GM23338 (cell line): ENCODE measurements around the gene PAK1IP1. TPM values are rescaled to one million over a fixed set of nuclear protein-coding genes. Genes with fewer than 3 reads are reported as not detected.

Experiments used
- ATAC-seq: fragments of 200-7000 bp; cut with Tn5 transposase; 3 replicates; pipeline ENCODE4 v1.9.1; 2020
- DNase-seq: peaks from one replicate; pipeline ENCODE4 v3.0.0-alpha.2; 2015; ENCODE audit warnings: low spot score
- H2AFZ ChIP-seq: fragments of 200-600 bp; sonication (generic); 2 replicates; pipeline ENCODE4 v1.8.0; 2016; ENCODE audit warnings: antibody characterized with exemption, mild to moderate bottlenecking, moderate library complexity
- H3F3A ChIP-seq: fragments of 200-600 bp; sonication (generic); replicated peaks from 2 replicates; pipeline ENCODE4 v1.8.0; 2017; ENCODE audit warnings: antibody characterized with exemption, mixed run types, low read depth
- H3K27ac ChIP-seq: fragments of 200-600 bp; sonication (generic); 2 replicates; pipeline ENCODE4 v1.6.1; 2016; ENCODE audit warnings: low read depth
- H3K27me3 ChIP-seq: fragments of 200-600 bp; sonication (generic); 2 replicates; pipeline ENCODE4 v1.8.0; 2016; ENCODE audit warnings: mild to moderate bottlenecking, mixed run types, moderate library complexity; ENCODE audit not compliant: insufficient read depth
- H3K36me3 ChIP-seq: fragments of 200-600 bp; sonication (generic); 2 replicates; pipeline ENCODE4 v1.8.0; 2016; ENCODE audit warnings: mild to moderate bottlenecking; ENCODE audit not compliant: insufficient read depth
- H3K4me1 ChIP-seq: fragments of 200-600 bp; sonication (generic); 2 replicates; pipeline ENCODE4 v1.8.0; 2016; ENCODE audit warnings: mild to moderate bottlenecking, moderate library complexity; ENCODE audit not compliant: insufficient read depth
- H3K4me2 ChIP-seq: fragments of 200-600 bp; sonication (generic); 2 replicates; pipeline ENCODE4 v1.7.1; 2017; ENCODE audit warnings: mixed run types
- H3K4me3 ChIP-seq: fragments of 200-600 bp; sonication (generic); 2 replicates; pipeline ENCODE4 v1.6.1; 2016; ENCODE audit warnings: mixed run types
- H3K79me2 ChIP-seq: fragments of 200-600 bp; sonication (generic); replicated peaks from 2 replicates; pipeline ENCODE4 v1.8.0; 2017; ENCODE audit warnings: mild to moderate bottlenecking; ENCODE audit not compliant: insufficient read depth
- H3K9me2 ChIP-seq: fragments of 200-600 bp; sonication (generic); 2 replicates; pipeline ENCODE4 v1.8.0; 2017; ENCODE audit not compliant: insufficient read depth
- H4K20me1 ChIP-seq: fragments of 200-600 bp; sonication (generic); replicated peaks from 2 replicates; pipeline ENCODE4 v1.8.0; 2017; ENCODE audit warnings: mild to moderate bottlenecking; ENCODE audit not compliant: insufficient read depth
- H3K27ac Mint-ChIP-seq: 2 replicates; pipeline ENCODE4 v1.8.0; 2020; ENCODE audit warnings: inconsistent platforms, mild to moderate bottlenecking, moderate library complexity, mixed read lengths
- H3K27me3 Mint-ChIP-seq: 3 replicates; pipeline ENCODE4 v1.8.0; 2022; ENCODE audit warnings: low read depth, mild to moderate bottlenecking, moderate library complexity, mixed read lengths, inconsistent platforms; ENCODE audit not compliant: insufficient read depth, poor library complexity
- H3K36me3 Mint-ChIP-seq: 3 replicates; pipeline ENCODE4 v1.8.0; 2021; ENCODE audit warnings: low read depth, mild to moderate bottlenecking, inconsistent platforms, moderate library complexity, mixed read lengths
- H3K4me1 Mint-ChIP-seq: 3 replicates; pipeline ENCODE4 v1.8.0; 2020; ENCODE audit warnings: mild to moderate bottlenecking, inconsistent platforms, mixed read lengths
- H3K4me3 Mint-ChIP-seq: 3 replicates; pipeline ENCODE4 v1.8.0; 2021; ENCODE audit warnings: moderate library complexity, mild to moderate bottlenecking, inconsistent platforms, mixed read lengths
- H3K9me3 Mint-ChIP-seq: 3 replicates; pipeline ENCODE4 v1.8.0; 2020; ENCODE audit warnings: moderate library complexity, mild to moderate bottlenecking, inconsistent platforms, mixed read lengths
- CREB1 ChIP-seq: fragments of 250-450 bp; sonication (Bioruptor Pico); IDR thresholded peaks from 2 replicates; pipeline ENCODE4 v1.5.0; 2020; ENCODE audit warnings: low read depth, mild to moderate bottlenecking, moderate library complexity
- CTCF ChIP-seq, 2 experiments: fragments of 200-600 bp in 1 of 2; sonication (generic) in 1 of 2; conservative IDR thresholded peaks; 2 replicates each; pipeline versions ENCODE4 v1.5.1 to v1.6.1; 2016 to 2017; ENCODE audit warnings: antibody characterized with exemption in 2 of 2, low read depth in 2 of 2, mild to moderate bottlenecking in 2 of 2, moderate library complexity in 1 of 2
- ETS1 ChIP-seq: IDR thresholded peaks from 2 replicates; pipeline ENCODE4 v1.6.1; 2016; ENCODE audit warnings: antibody characterized with exemption
- EZH2 ChIP-seq: fragments of 200-600 bp; sonication (generic); IDR thresholded peaks from one replicate; pipeline ENCODE4 v1.8.0; 2017; ENCODE audit warnings: antibody characterized with exemption, mild to moderate bottlenecking, low read depth; ENCODE audit not compliant: unreplicated experiment
- EZH2phosphoT487 ChIP-seq: fragments of 200-600 bp; sonication (generic); IDR thresholded peaks from one replicate; pipeline ENCODE4 v1.8.1; 2018; ENCODE audit warnings: antibody characterized with exemption; ENCODE audit not compliant: unreplicated experiment
- JUNB ChIP-seq: IDR thresholded peaks from one replicate; pipeline ENCODE4 v1.6.1; 2016; ENCODE audit warnings: antibody characterized with exemption; ENCODE audit not compliant: unreplicated experiment
- NANOG ChIP-seq: IDR thresholded peaks from 2 replicates; pipeline ENCODE4 v1.6.1; 2016; ENCODE audit warnings: antibody characterized with exemption, borderline replicate concordance
- POLR2AphosphoS5 ChIP-seq: IDR thresholded peaks from 2 replicates; pipeline ENCODE4 v1.6.1; 2016; ENCODE audit warnings: antibody characterized with exemption, low read depth
- REST ChIP-seq: IDR thresholded peaks from one replicate; pipeline ENCODE4 v1.6.1; 2018; ENCODE audit warnings: antibody characterized with exemption; ENCODE audit not compliant: unreplicated experiment
- STAT1 ChIP-seq: IDR thresholded peaks from one replicate; pipeline ENCODE4 v1.6.1; 2016; ENCODE audit warnings: antibody characterized with exemption; ENCODE audit not compliant: unreplicated experiment
- ZNF114 ChIP-seq: fragments of 250-450 bp; sonication (Bioruptor Pico); IDR thresholded peaks from 2 replicates; pipeline ENCODE4 v1.5.0; 2020; ENCODE audit warnings: mild to moderate bottlenecking, moderate library complexity
- ZNF331 ChIP-seq: fragments of 250-450 bp; sonication (Bioruptor Pico); IDR thresholded peaks from 2 replicates; pipeline ENCODE4 v1.5.0; 2020; ENCODE audit warnings: low read depth, mild to moderate bottlenecking, moderate library complexity
- polyA plus RNA-seq: library from polyadenylated mRNA; unstranded; fragments of >200 nt; fragmentation: Nextera tagmentation; extraction: Ambion mirVana; gene quantifications from 2 replicates; pipeline ENCODE4 v1.2.1, GENCODE V29; 2016
- total RNA-seq: library from RNA; depleted of rRNA; stranded (reverse); fragments of >200 nt; shearing (Covaris generic); gene quantifications from 2 replicates; pipeline ENCODE4 v1.2.3, GENCODE V29; 2014

PAK1IP1 gene
- total and polyA plus RNA-seq, 2 experiments from 2014 or later = 45.5 to 93.2 TPM

- no peak for TF ChIP-seq ETS1
- no peak for TF ChIP-seq STAT1
- TF ChIP-seq ZNF331 = no peak
These were observed 42.0 kb downstream of the PAK1IP1 start (continued) for GRCh38 chr6:10736731-10737130.

- ATAC-seq (no peak), DNase-seq (no peak)
- Histone ChIP-seq H3F3A (peaks cover 3% of the 10 kb centered on the region; the same call in 1 of the 2 replicates), H3K9me2 (no peaks in the 10 kb centered on the region), H3K4me2 (no peak overlapping the region), H3K4me3 (no peak overlapping the region), H3K79me2 (no peaks in the 10 kb centered on the region; the same call in 1 of the 2 replicates), H3K27me3 (no peaks in the 10 kb centered on the region), H3K27ac (no peak overlapping the region), H2AFZ (no peak overlapping the region), H3K36me3 (no peaks in the 10 kb centered on the region), H3K4me1 (peaks cover 14% of the 10 kb centered on the region; the same call in 1 of the 2 replicates), H4K20me1 (no peaks in the 10 kb centered on the region)
- peaks cover 10% of the 10 kb centered on the region for H3K27me3 Mint-ChIP-seq
- peaks cover 17% of the 10 kb centered on the region for H3K36me3 Mint-ChIP-seq
- peaks cover 8% of the 10 kb centered on the region for H3K4me1 Mint-ChIP-seq
- H3K4me3 Mint-ChIP-seq = no peak overlapping the region
- H3K9me3 Mint-ChIP-seq = no peaks in the 10 kb centered on the region
- no peak overlapping the region for H3K27ac Mint-ChIP-seq
- no peak for TF ChIP-seq CTCF (conservative IDR thresholded peaks at IDR 0.05; ENCODE audit: low read depth in 2 of 2)
- TF ChIP-seq POLR2AphosphoS5 = no peak
- no peak for TF ChIP-seq CREB1 (CRISPR knock-in tag)
- no peak for TF ChIP-seq ETS1
- TF ChIP-seq EZH2phosphoT487 = no peak
- TF ChIP-seq JUNB = no peak
- no peak for TF ChIP-seq NANOG
- TF ChIP-seq EZH2 = no peak
- no peak for TF ChIP-seq STAT1
- TF ChIP-seq ZNF114 = no peak
- no peak for TF ChIP-seq REST
- TF ChIP-seq ZNF331 = no peak
These were observed 45.3 kb downstream of the PAK1IP1 start for GRCh38 chr6:10740061-10740460.
